IPS-18a (cell line): ENCODE results near the gene SYNDIG1.
"Not testable (repeated sequence)": the region's sequence is repeated elsewhere in the genome, so short reads cannot be mapped to it uniquely, and the experiment has no call there.

ENCODE experiments used
- H3K27ac ChIP-seq: one replicate; pipeline ENCODE4 v1.5.1; 2013; ENCODE audit warnings: low read length
- H3K27me3 ChIP-seq: one replicate; pipeline ENCODE4 v1.6.1; 2013; ENCODE audit warnings: mild to moderate bottlenecking, low read length; ENCODE audit not compliant: control insufficient read depth, insufficient read depth
- H3K36me3 ChIP-seq: one replicate; pipeline ENCODE4 v1.6.1; 2013; ENCODE audit warnings: low read depth, low read length; ENCODE audit not compliant: control insufficient read depth
- H3K4me1 ChIP-seq: one replicate; pipeline ENCODE4 v1.6.1; 2013; ENCODE audit warnings: low read depth, low read length; ENCODE audit not compliant: control insufficient read depth
- H3K4me3 ChIP-seq: one replicate; pipeline ENCODE4 v1.5.1; 2013; ENCODE audit warnings: low read length
- H3K9ac ChIP-seq: one replicate; pipeline ENCODE4 v1.6.1; 2013; ENCODE audit warnings: mild to moderate bottlenecking, low read length, moderate library complexity
- H3K9me3 ChIP-seq: one replicate; pipeline ENCODE4 v1.6.1; 2013; ENCODE audit warnings: low read depth, low read length; ENCODE audit not compliant: control insufficient read depth

Gene SYNDIG1

DNA sequence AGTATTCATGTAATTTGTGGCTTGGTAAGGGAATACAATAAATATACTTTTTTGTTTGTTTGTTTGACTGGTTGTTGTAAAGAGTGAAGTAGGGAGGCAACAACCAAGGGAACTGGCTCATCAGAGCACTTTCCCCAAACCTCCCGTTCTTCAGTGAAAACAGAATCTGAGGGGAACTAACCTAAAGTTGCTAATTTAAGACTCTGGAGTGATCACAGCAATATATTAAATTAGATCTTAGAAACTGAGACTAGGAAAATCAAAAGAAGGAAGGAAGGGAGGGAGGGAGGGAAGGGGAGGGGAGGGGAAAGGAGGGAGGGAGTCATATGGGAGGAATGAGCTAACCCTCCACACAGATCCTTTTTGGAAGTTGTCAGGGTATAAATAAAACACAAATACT lies 144.9 kb downstream of the SYNDIG1 start:
- Histone ChIP-seq H3K27me3 (no peaks in the 10 kb centered on the region), H3K4me1 (peaks cover 7% of the 10 kb centered on the region), H3K36me3 (no peaks in the 10 kb centered on the region), H3K4me3 (no peak overlapping the region), H3K9me3 (no peaks in the 10 kb centered on the region), H3K9ac (no peak overlapping the region), H3K27ac (no peak overlapping the region)

DNA sequence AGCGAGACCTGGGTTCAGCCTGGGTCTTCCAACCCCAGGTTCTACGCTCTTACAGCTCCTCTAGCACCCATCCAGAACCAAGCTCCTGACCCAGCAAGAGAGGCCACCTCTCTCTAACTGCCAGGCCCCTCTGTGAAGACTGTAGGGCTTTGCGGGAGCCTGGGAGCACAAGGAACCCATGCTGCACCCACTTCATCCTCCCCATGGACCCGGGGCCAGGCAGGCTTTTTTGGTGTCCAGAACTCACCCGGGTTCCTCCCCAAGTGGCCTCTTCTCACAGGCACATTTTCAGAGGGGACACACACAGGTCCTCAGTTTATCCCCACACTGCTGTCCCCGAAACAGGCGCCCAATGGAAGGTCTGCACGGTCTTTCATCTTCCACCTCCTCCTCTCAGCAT lies 145.9 kb downstream of the SYNDIG1 start:
- Histone ChIP-seq H3K9ac (no peak overlapping the region), H3K27ac (no peak overlapping the region), H3K27me3 (no peaks in the 10 kb centered on the region)

DNA sequence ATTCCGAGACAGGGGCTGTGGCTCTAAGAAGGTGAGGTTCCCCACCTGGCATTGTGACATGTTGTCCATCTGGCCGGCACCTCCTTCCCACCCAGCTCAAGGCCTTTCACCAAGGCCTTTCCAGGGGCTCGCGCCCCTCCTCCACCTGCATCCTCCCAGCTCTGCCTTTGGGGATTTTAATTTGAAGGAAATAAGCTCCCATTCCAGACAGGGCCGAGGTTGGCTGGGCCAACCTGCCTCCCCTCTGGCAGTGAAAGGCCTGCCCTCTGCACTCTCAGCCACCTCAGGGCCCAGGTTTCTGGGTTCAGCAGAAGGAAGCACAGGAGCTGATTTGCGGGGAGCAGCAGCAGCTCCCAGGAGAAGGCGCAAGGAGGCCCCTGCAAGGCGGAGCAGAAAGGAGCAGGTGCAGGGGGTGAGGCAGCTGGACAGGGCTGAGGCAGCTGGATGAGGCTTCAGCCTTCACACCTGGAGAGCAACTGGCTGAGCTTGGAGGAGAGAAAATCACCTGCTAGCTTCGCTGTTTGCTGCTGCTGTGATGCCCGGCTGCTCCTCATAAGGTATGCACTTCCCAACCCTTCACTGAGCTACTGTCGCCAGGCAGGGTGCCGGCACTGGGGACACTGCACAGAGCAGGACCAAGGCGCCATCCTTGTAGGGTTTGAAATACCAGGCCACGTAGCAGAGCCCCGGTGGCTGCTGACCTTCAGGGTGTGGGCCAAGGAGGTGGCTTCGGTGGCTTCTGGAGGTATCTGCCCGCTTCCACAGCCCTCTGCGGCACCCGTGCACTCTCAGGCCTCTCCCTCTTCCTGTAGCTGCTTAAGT lies 147.0 kb downstream of the SYNDIG1 start:
- Histone ChIP-seq H3K4me1 (no peaks in the 10 kb centered on the region), H3K9ac (no peak overlapping the region), H3K4me3 (no peak overlapping the region), H3K27ac (no peak overlapping the region), H3K9me3 (no peaks in the 10 kb centered on the region), H3K36me3 (no peaks in the 10 kb centered on the region), H3K27me3 (no peaks in the 10 kb centered on the region)

More for the DNA sequence above, 145.9 kb downstream of the SYNDIG1 start:
- Histone ChIP-seq H3K4me1 (peaks cover 6% of the 10 kb centered on the region), H3K36me3 (no peaks in the 10 kb centered on the region), H3K4me3 (no peak overlapping the region), H3K9me3 (no peaks in the 10 kb centered on the region)

DNA sequence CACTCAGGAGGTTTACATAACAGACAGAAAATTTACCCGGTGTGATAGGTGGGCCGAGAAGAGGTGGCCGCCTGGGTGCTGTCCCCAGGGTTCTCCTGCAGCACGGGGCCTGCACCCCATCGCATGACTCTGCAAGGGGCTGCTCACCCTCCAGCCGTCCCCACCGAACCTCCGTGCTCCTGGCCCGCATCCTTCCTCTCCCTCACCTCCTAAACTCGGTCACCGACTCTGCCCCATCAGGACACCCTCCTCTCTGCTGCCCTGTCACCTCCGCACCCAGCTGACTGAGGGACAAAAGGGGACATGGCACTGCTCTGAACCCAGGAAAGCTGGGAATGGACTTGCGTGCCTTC lies 147.6 kb downstream of the SYNDIG1 start:
- Histone ChIP-seq H3K4me1 (no peaks in the 10 kb centered on the region), H3K27me3 (no peaks in the 10 kb centered on the region), H3K27ac (no peak overlapping the region), H3K36me3 (no peaks in the 10 kb centered on the region), H3K9me3 (no peaks in the 10 kb centered on the region), H3K9ac (no peak overlapping the region), H3K4me3 (no peak overlapping the region)

DNA sequence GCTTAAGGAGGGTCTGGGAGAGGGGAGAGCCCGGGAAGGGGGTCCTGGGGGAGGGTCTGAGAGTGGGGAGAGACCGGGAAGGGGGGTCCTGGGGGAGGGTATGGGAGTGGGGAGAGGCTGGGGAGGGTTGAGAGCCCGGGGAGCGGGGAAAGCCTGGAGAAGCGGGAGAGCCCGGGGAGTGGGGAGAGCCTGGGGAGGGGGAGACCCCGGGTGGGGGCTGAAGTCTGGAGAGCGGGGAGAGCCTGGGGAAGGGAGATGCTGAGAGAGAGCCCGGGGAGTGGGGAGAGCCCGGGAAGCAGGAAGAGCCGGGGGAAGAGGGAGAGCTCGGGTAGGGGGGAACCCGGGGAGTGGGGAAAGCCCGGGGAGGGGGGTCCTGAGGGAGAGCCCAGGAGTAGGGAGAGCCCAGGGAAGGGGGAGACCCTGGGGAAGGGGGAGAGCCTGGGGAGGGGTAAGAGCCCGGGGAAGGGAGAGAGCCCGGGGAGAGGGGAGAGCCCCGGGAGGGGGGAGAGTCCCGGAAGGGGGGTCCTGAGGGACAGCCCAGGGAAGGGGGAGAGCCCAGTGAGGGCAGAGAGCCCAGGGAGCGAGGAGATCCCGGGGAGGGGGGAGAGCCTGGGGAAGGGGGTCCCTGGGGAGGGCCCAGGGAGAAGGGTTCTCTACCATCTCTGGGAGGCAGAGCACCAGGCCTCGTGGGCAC lies 148.5 kb downstream of the SYNDIG1 start:
- H3K4me3 ChIP-seq, result no peak overlapping the region
- no peaks in the 10 kb centered on the region for H3K4me1 ChIP-seq
- no peaks in the 10 kb centered on the region for H3K27me3 ChIP-seq
- H3K9me3 ChIP-seq, result no peaks in the 10 kb centered on the region
- no peaks in the 10 kb centered on the region for H3K36me3 ChIP-seq
- no peak overlapping the region for H3K9ac ChIP-seq
- no peak overlapping the region for H3K27ac ChIP-seq

DNA sequence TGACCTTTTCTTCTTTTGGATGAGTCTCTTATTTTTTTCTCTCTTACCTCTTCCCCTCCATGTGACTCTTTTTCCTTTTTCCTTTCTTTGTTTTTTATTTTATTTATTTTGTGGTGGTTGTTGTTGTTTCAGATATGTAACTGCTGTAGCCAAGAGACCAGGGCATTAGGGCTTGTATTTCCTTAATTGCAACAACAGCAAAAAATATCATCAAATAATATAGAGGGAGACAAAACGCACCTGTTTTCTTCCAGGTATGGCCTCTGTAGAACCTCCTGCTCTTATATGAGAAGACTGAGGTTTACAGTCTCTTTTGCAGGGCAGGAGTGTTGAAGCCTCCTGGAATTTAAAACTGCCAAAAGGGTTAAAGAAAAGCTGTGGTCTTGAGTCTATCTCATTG lies 149.3 kb downstream of the SYNDIG1 start:
- Histone ChIP-seq H3K9me3 (no peaks in the 10 kb centered on the region), H3K9ac (no peak overlapping the region), H3K27ac (no peak overlapping the region), H3K36me3 (no peaks in the 10 kb centered on the region), H3K27me3 (no peaks in the 10 kb centered on the region), H3K4me3 (no peak overlapping the region), H3K4me1 (no peaks in the 10 kb centered on the region)

DNA sequence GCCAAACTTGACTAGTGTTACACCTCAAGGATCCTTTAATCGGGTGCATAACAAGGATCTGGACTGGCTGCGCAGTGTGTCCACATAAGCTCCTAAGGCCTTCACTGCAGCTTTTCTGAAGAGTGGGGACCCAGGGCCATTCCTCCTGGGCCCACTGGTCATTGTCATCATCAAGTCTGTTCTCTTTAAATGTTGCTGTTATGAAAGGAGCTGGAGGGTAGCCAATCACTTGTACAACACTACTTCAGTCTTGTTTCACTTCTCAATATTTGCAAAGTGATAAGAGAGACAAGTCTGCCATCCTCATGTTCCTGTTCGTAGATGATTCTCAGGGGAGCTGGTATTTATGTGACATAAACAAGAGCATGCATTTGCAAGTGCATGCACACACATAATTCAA lies 149.8 kb downstream of the SYNDIG1 start:
- Histone ChIP-seq H3K9me3 (no peaks in the 10 kb centered on the region), H3K9ac (no peak overlapping the region), H3K36me3 (no peaks in the 10 kb centered on the region), H3K4me3 (no peak overlapping the region), H3K27me3 (no peaks in the 10 kb centered on the region), H3K4me1 (no peaks in the 10 kb centered on the region), H3K27ac (no peak overlapping the region)

DNA sequence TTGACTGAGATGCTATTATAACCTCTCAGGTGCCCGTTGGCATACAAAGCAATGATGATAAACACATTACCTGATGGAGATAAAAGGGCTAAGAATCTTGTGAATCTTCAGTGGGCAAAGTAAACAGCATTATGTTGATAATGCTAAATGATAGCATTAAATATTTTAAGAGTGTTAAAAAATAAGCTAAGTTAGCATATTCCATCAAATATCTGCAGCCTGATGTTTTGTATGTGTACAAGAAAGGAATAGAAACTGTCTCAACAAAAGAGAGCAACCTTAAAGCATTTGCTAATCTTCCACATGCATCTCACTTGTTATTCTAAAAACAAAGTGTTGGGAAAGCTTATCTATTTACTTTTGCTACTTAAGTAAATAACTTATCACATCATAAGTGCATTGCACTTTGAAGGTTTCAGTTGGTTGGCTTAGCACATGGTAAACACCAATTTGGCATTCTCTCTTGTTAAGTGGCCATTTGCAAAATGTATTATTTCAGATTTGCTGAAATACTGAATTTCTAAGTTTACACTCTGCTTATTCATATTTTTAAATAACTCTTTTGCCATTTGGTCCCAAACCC lies 151.6 kb downstream of the SYNDIG1 start:
- Histone ChIP-seq H3K9me3 (no peaks in the 10 kb centered on the region), H3K27ac (no peak overlapping the region), H3K36me3 (no peaks in the 10 kb centered on the region), H3K9ac (no peak overlapping the region), H3K4me1 (no peaks in the 10 kb centered on the region), H3K27me3 (no peaks in the 10 kb centered on the region), H3K4me3 (no peak overlapping the region)

DNA sequence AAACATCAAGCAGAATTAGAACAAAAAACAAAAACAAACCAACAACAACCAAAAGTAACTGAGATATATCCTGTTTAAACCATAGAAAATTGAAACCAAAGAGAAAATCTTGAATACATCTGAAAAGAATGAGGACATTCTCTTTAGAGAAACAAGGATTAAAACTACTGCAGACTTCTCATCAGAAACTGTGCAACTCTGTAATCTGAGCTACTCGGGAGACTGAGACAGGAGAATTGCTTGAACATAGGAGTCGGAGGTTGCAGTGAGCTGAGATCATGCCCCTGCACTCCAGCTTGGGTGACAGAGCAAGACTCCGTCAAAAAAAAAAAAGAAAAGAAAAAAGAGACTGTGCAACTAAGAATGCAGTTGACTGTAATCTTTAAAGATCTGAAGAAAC lies 153.4 kb downstream of the SYNDIG1 start:
- Histone ChIP-seq H3K4me1 (no peaks in the 10 kb centered on the region), H3K9ac (no peak overlapping the region), H3K27me3 (no peaks in the 10 kb centered on the region), H3K9me3 (no peaks in the 10 kb centered on the region), H3K36me3 (no peaks in the 10 kb centered on the region), H3K27ac (no peak overlapping the region), H3K4me3 (no peak overlapping the region)

DNA sequence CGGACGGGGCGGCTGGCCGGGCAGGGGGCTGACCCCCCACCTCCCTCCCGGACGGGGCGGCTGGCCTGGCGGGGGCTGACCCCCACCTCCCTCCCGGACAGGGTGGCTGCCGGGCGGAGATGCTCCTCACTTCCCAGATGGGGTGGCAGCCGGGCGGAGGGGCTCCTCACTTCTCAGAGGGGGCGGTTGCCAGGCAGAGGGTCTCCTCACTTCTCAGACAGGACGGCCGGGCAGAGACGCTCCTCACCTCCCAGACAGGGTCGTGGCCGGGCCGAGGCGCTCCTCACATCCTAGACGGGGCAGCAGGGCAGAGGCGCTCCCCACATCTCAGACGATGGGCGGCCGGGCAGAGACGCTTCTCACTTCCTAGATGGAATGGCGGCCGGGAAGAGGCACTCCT lies 156.7 kb downstream of the SYNDIG1 start:
- H3K27me3 ChIP-seq, H3K36me3 ChIP-seq, H3K27ac ChIP-seq, H3K9me3 ChIP-seq, H3K4me3 ChIP-seq, H3K4me1 ChIP-seq, H3K9ac ChIP-seq: not testable (repeated sequence)

DNA sequence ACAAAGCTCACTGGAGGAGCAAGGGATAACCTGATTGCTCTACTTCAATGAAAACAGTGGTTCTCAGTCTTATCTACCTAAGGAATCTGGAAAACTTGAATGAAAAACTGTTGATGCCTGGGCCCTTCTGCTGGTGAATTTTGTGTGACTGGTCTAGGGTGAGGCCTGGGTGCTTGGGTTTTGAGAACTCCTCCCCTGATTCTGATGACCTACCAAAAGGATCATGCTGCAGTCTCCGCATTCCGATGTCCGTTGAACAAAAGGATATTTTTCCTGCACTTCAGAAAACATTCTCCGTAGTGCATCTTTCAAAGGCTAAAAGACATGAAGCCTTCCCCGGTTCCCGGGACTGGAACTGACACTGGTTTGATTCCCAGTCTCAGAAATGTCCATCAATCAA lies 157.9 kb downstream of the SYNDIG1 start:
- Histone ChIP-seq H3K9ac (no peak overlapping the region), H3K4me3 (no peak overlapping the region), H3K4me1 (no peaks in the 10 kb centered on the region)

DNA sequence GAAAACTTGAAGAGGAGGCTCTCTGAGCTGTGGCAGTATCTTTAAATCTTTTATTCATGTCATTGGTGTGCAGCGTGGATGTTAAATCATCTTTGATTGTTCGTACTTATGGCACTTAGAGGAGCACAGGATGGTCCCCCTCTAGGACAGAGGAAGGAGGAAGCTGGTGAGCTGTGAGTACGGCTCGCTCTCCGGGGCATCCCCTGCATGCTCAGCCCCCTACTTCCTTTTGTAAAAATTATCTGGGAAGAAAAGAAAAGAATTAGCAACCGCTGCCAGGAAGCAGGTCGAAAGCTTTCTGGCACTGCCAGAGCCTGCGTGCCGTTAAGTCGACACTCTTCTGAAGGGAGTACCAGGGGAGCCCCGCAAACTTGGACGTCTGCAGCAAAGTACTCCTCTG lies 158.5 kb downstream of the SYNDIG1 start:
- Histone ChIP-seq H3K27ac (no peak overlapping the region), H3K27me3 (no peaks in the 10 kb centered on the region), H3K9me3 (no peaks in the 10 kb centered on the region), H3K36me3 (no peaks in the 10 kb centered on the region), H3K4me3 (no peak overlapping the region), H3K9ac (no peak overlapping the region), H3K4me1 (no peaks in the 10 kb centered on the region)

More for the DNA sequence above, 157.9 kb downstream of the SYNDIG1 start:
- no peaks in the 10 kb centered on the region for H3K36me3 ChIP-seq
- H3K9me3 ChIP-seq, result no peaks in the 10 kb centered on the region
- H3K27ac ChIP-seq, result no peak overlapping the region
- H3K27me3 ChIP-seq, result no peaks in the 10 kb centered on the region
